ENCODE results near the gene FAM78A. TPM values are rescaled to one million over a fixed set of nuclear protein-coding genes. Genes with fewer than 3 reads are reported as not detected.

Gene FAM78A
- total RNA-seq, 6 experiments from 2014 or later = 0.11 to 0.83 (median 0.34) TPM

DNA sequence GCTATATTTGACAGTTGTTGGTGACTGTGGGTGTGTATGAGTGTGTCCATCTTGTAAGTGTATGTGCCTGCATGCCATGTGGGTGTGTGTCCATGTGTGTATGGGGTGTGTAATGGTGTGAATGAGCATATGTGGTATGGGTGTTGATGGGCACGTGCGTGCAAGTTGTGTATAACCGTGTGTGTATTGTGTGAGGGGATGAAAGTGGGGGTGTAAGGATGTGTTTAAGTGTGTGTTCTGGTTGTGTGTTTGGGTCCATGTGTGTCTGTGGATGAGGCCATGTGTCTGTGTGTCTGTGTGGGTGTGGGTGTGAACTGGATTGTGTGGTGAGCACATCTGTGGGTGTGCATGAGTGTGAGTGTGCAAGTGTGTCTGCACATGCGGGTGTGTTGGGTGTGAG lies 5.9 kb upstream of the FAM78A start:
- no peaks in the 10 kb centered on the region for H3K36me3 Mint-ChIP-seq (ENCODE audit: low read depth)
- H3K4me1 Mint-ChIP-seq (ENCODE audit: low read depth) = no peaks in the 10 kb centered on the region
- peaks cover 27% of the 10 kb centered on the region for H3K27me3 Mint-ChIP-seq (ENCODE audit: insufficient read depth)
- DNase-seq = no peak
- H3K9me3 Mint-ChIP-seq = no peaks in the 10 kb centered on the region
- no peak overlapping the region for H3K4me3 Mint-ChIP-seq
- H3K27ac Mint-ChIP-seq = no peak overlapping the region
- TF ChIP-seq CTCF (IDR thresholded peaks at IDR 0.05) = no peak

- no peaks in the 10 kb centered on the region for H3K9me3 Mint-ChIP-seq
- DNase-seq = no peak
- H3K4me1 Mint-ChIP-seq (ENCODE audit: low read depth) = no peaks in the 10 kb centered on the region
- 0 out of 2 replicates have a peak, but pooled peaks cover under 1% of the 10 kb centered on the region for H3K36me3 Mint-ChIP-seq (ENCODE audit: low read depth)
- H3K4me3 Mint-ChIP-seq = no peak overlapping the region
- no peak for TF ChIP-seq CTCF (IDR thresholded peaks at IDR 0.05)
- H3K27me3 Mint-ChIP-seq (ENCODE audit: insufficient read depth) = peaks cover 27% of the 10 kb centered on the region
- H3K27ac Mint-ChIP-seq = no peak overlapping the region
Observed at GRCh38 chr9:131281119-131281965, 5.0 kb upstream of the FAM78A start.

DNA sequence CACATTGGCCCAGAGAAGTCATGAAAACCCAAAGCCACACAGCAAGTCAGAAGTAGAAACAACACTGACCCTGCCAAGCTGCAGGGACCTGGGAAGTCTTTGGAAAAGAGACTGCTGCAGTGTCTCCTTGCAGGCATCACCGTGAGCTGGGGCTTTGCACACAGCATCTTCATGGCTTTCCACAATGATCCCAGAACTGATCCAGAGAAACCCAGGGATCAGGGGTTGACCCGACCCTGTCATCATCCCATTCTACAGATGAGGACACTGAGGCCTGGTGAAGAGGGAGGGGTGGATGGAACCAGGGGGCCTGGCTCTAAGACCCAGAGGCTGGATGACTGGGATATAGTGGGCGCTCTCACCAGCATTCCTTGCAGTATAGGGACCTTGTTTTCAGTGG lies 4.3 kb upstream of the FAM78A start:
- H3K9me3 Mint-ChIP-seq = no peaks in the 10 kb centered on the region
- 0 out of 2 replicates have a peak, but pooled peaks cover 4% of the 10 kb centered on the region for H3K36me3 Mint-ChIP-seq (ENCODE audit: low read depth)
- peaks cover 34% of the 10 kb centered on the region for H3K27me3 Mint-ChIP-seq (ENCODE audit: insufficient read depth)
- DNase-seq = no peak
- no peak overlapping the region for H3K4me3 Mint-ChIP-seq
- no peak for TF ChIP-seq CTCF (IDR thresholded peaks at IDR 0.05)
- no peaks in the 10 kb centered on the region for H3K4me1 Mint-ChIP-seq (ENCODE audit: low read depth)
- H3K27ac Mint-ChIP-seq = no peak overlapping the region

GRCh38 chr9:131279863-131280570 lies 3.7 kb upstream of the FAM78A start:
- no peak for TF ChIP-seq CTCF (IDR thresholded peaks at IDR 0.05)
- 0 out of 2 replicates have a peak, but pooled peaks cover 4% of the 10 kb centered on the region for H3K36me3 Mint-ChIP-seq (ENCODE audit: low read depth)
- DNase-seq = no peak
- H3K4me1 Mint-ChIP-seq (ENCODE audit: low read depth) = no peaks in the 10 kb centered on the region
- peaks cover 36% of the 10 kb centered on the region for H3K27me3 Mint-ChIP-seq (ENCODE audit: insufficient read depth)
- H3K4me3 Mint-ChIP-seq = no peak overlapping the region
- no peaks in the 10 kb centered on the region for H3K9me3 Mint-ChIP-seq
- no peak overlapping the region for H3K27ac Mint-ChIP-seq

GRCh38 chr9:131279196-131279862 lies 3.0 kb upstream of the FAM78A start:
- TF ChIP-seq CTCF (IDR thresholded peaks at IDR 0.05) = no peak
- DNase-seq = no peak
- H3K4me3 Mint-ChIP-seq = no peak overlapping the region
- no peaks in the 10 kb centered on the region for H3K9me3 Mint-ChIP-seq
- no peaks in the 10 kb centered on the region for H3K4me1 Mint-ChIP-seq (ENCODE audit: low read depth)
- no peak overlapping the region for H3K27ac Mint-ChIP-seq
- H3K36me3 Mint-ChIP-seq (ENCODE audit: low read depth) = 0 out of 2 replicates have a peak, but pooled peaks cover 4% of the 10 kb centered on the region
- peaks cover 39% of the 10 kb centered on the region for H3K27me3 Mint-ChIP-seq (ENCODE audit: insufficient read depth)
